ENCODE data around the gene STAT1. TPM values are rescaled to one million over a fixed set of nuclear protein-coding genes. Genes with fewer than 3 reads are reported as not detected.
A peak's percentile ranks its signal among the peaks of the same experiment; 100 is the strongest.
"Not testable (repeated sequence)": the region's sequence is repeated elsewhere in the genome, so short reads cannot be mapped to it uniquely, and the experiment has no call there.

The STAT1 gene
- total RNA-seq, 1 donor from 2014 or later = 189 TPM

- not testable (repeated sequence) for DNase-seq (ENCODE audit: low read depth)
These were observed 52.9 kb downstream of the STAT1 start for GRCh38 chr2:190961117-190961516.

GRCh38 chr2:190959911-190960788 lies 53.8 kb downstream of the STAT1 start:
- no peak for DNase-seq (ENCODE audit: low read depth)

- no peak for DNase-seq (ENCODE audit: low read depth)
These were observed 60.7 kb downstream of the STAT1 start for GRCh38 chr2:190953257-190953656.

DNA sequence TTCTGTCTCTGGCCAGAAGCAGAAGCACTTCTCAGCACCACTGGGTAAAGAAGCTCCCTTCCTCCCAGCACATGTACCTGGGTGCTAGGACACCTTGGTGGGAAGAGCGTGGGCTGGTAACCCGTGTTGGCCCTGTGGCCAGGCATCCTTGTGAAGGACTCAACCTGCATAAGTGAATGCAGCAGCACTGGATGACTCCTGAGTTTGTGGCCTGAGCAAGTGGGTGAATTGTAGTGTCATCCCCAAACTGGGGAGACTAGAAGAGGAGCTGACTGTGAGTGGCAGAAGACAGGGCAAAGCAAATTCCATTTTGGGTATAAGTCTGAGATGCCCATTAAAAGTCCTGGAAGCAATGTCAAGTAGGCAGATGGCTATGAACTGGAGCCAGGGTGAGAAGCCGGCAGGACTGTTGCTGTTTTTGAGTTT lies 63.4 kb downstream of the STAT1 start:
- DNase-seq (ENCODE audit: low read depth) = no peak

DNA sequence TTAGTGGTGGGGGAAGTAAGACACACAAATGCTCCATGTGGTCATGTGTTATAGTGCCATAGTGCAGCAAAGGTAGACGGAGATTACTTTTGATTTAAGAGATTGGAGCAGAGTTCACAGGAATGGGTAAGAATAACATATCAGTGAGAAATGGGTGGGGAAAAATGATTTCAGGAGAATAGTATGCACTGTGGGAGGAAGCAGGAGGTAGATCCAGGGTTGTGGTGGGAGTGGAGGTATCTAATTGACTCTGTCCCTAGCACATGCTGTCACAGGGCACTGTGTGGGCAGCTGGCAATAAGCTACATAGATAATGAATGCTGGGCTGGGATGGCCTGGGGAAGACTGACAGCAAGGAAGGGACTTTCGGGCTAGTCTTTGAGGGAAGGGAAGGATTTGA lies 65.3 kb downstream of the STAT1 start:
- peak; percentile 63 for DNase-seq (ENCODE audit: low read depth)

DNA sequence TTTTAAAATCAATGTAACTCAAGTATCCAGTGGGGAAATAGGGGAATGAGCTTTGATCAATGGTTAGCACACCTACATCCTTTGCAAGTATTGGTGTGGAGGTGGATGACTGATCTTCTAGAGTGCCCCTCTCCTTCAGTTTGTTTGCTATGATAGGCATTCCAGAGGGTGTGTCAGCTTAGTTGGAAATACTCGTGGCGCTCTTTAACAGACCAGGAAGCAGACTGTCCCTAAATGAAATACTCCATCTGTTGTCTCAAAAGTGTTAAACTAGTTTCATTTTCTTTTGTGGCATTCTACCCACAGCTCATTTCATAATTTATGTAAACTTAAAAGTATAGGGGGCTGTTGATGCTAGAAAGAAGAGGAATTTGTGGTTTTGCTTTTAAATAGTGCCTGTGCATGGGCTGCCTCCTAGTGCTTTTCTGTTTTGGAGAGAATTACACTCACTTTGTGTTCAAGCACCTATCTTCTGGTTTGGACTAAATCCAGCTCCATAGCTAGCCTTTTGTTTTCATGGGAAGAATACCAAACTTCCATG lies 66.2 kb downstream of the STAT1 start:
- DNase-seq (ENCODE audit: low read depth) = peak; percentile 84

- peak; percentile 66 for DNase-seq (ENCODE audit: low read depth)
These were observed 66.8 kb downstream of the STAT1 start for GRCh38 chr2:190947141-190947540.

GRCh38 chr2:190943706-190944105 lies 70.3 kb downstream of the STAT1 start:
- no peak for DNase-seq (ENCODE audit: low read depth)

DNA sequence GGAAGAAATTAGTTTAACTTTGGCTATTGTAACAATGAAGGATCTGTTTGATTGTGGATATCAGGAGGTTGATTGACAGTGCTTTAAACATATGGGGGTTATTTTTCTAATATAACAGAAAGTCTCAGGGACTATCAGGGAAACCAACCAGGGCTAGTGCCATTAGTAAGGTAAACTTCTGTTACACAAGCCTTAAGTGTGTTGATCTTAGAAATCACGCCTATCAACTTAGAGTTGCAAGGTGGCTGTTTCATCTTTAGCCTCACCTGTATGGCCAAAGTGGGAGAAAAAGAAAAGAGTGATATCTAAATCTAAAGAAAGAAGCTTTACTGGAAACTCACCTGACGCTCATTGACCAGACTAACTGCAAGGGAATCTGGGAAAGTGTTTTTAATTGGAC lies 71.3 kb downstream of the STAT1 start:
- DNase-seq (ENCODE audit: low read depth) = no peak

DNA sequence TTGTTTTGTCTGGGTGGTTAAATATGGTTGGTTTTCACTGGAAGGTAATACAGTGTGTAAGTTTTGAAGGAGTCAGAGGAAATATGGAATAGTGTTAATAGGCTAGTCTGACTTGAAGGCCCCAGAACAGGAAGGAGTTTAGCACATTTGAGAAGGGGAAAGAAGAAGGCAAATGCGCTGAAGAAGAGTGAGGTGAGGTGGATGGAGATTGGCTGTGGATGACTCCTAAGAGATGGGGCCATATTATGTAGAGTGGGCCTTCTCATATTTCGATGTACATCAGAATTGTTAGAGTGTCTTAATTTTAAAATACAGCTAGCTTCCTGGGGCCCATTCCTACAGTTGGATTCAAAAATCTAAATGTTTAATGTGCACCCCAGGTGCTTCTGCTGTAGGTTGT lies 72.4 kb downstream of the STAT1 start:
- DNase-seq (ENCODE audit: low read depth) = no peak

- no peak for DNase-seq (ENCODE audit: low read depth)
These were observed 73.5 kb downstream of the STAT1 start for GRCh38 chr2:190940454-190940853.

DNA sequence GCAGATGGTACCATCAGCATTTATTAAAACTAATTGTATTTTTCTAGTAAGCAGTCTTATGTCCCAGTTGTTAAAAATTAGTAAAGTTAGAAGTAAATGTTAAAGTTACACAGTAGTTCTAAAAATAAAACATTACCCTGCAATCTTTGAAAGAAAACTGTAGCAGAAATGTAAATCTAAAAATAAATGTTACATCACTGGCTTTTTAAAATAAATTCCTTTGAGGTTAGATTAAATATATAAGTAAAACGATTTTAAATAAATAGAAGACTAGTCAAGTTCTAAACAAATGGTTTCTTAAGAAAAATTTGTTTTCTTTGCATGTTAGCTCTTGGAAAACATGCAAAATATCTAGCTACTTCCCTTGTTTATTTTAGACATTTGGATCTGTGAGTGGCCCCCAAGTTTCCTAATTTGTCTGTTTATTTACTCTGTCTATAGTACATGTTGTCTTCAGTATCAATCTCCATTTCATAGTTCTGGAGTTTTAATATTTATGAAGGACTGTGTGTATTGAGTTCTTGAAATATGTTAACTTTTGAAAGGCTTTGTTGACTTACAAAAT lies 75.1 kb downstream of the STAT1 start:
- DNase-seq (ENCODE audit: low read depth) = no peak

- no peak for DNase-seq (ENCODE audit: low read depth)
These were observed 78.9 kb downstream of the STAT1 start for GRCh38 chr2:190935054-190935453.

DNA sequence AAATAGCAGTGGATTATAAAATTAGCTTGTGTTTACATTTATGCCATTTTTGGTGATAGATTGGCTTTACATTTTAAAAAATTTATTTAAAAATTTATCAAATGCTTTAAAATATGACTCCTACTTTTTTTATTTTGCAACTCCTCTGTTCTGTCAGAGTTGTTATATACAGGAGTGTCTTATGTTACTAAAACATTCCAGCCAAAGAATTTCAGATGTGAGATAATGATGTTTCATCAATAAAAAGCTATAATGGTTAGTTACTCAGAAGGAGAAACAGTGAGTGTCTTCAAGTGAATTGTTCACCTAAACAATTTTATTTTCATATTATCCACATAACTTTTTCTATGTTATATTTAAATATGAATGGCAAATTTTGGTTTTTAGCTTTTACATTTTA lies 80.6 kb downstream of the STAT1 start:
- no peak for DNase-seq (ENCODE audit: low read depth)

GRCh38 chr2:190932514-190932913 lies 81.5 kb downstream of the STAT1 start:
- peak; percentile 55 for DNase-seq (ENCODE audit: low read depth)

GRCh38 chr2:190930411-190930810 lies 83.6 kb downstream of the STAT1 start:
- no peak for DNase-seq (ENCODE audit: low read depth)

- peak; percentile 78 for DNase-seq (ENCODE audit: low read depth)
These were observed 84.1 kb downstream of the STAT1 start for GRCh38 chr2:190929919-190930318.

GRCh38 chr2:190927301-190927700 lies 86.7 kb downstream of the STAT1 start:
- peak; percentile 91 for DNase-seq (ENCODE audit: low read depth)

GRCh38 chr2:190922376-190922775 lies 91.6 kb downstream of the STAT1 start:
- DNase-seq (ENCODE audit: low read depth) = no peak

GRCh38 chr2:190920085-190920484 lies 93.9 kb downstream of the STAT1 start:
- no peak for DNase-seq (ENCODE audit: low read depth)

All from renal cortical epithelial cell (primary cell).